Measurements from ENCODE around the gene CCDC112.

DNA sequence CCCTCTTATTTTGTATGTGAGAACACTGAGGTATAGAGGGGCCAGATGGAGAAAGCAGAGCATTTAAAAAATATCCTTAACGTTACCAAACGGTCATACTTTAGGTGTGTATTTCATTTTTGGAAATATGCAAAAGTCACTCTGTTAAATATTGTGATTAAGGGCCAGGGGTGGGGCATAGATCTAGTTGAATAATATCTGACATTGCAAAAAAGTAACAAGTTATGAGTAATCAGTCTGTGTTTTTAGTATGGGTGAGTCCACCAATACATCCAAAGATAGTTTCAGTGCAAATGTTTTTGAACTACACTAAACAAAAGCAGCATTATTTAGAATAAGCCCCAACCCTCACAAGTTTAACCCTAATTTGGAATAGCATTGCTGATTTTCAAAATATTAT is 45.3 kb upstream of the CCDC112 start:
- TF ChIP-seq, protein P1, sequence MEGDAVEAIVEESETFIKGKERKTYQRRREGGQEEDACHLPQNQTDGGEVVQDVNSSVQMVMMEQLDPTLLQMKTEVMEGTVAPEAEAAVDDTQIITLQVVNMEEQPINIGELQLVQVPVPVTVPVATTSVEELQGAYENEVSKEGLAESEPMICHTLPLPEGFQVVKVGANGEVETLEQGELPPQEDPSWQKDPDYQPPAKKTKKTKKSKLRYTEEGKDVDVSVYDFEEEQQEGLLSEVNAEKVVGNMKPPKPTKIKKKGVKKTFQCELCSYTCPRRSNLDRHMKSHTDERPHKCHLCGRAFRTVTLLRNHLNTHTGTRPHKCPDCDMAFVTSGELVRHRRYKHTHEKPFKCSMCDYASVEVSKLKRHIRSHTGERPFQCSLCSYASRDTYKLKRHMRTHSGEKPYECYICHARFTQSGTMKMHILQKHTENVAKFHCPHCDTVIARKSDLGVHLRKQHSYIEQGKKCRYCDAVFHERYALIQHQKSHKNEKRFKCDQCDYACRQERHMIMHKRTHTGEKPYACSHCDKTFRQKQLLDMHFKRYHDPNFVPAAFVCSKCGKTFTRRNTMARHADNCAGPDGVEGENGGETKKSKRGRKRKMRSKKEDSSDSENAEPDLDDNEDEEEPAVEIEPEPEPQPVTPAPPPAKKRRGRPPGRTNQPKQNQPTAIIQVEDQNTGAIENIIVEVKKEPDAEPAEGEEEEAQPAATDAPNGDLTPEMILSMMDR (IDR thresholded peaks at IDR 0.05), result no peak
- TF ChIP-seq POLR2A (IDR thresholded peaks at IDR 0.05), result no peak

All from adrenal gland (tissue), 5 donors.